Testis (tissue), 2 donors: ENCODE data around the gene CAPZA1.

Experiments used
- CTCF ChIP-seq, 3 experiments: fragments of 450-650 bp in 2 of 3; fragments of 200-600 bp in 1 of 3; sonication (generic) in 1 of 3; IDR thresholded peaks; one replicate each; pipeline ENCODE4 v1.5.1; 2016 to 2019; ENCODE audit warnings: antibody characterized with exemption in 3 of 3, mild to moderate bottlenecking in 2 of 3, moderate library complexity in 1 of 3
- POLR2A ChIP-seq: fragments of 450-650 bp; IDR thresholded peaks from one replicate; pipeline ENCODE4 v1.6.1; 2017; ENCODE audit warnings: antibody characterized with exemption, mild to moderate bottlenecking, moderate library complexity

- TF ChIP-seq POLR2A = no peak
- no peak for TF ChIP-seq CTCF (IDR thresholded peaks at IDR 0.05)
Observed at GRCh38 chr1:112666946-112667345, 47.3 kb downstream of the CAPZA1 start.
